KMS-11 (cell line): ENCODE measurements around the gene ALOXE3.

Experiments
- H2AFZ ChIP-seq: fragments of 200-600 bp; sonication (generic); 2 replicates; pipeline ENCODE4 v1.6.1; 2016; ENCODE audit warnings: antibody characterized with exemption, mixed run types, low read depth
- H3K27ac ChIP-seq: fragments of 200-600 bp; sonication (generic); 2 replicates; pipeline ENCODE4 v1.6.1; 2016; ENCODE audit warnings: mild to moderate bottlenecking, mixed run types
- H3K27me3 ChIP-seq: fragments of 200-600 bp; sonication (generic); 2 replicates; pipeline ENCODE4 v1.6.1; 2017; ENCODE audit warnings: mild to moderate bottlenecking, low read depth, mixed run types, moderate library complexity; ENCODE audit not compliant: insufficient read depth
- H3K36me3 ChIP-seq: fragments of 200-600 bp; sonication (generic); 2 replicates; pipeline ENCODE4 v1.6.1; 2017; ENCODE audit warnings: mild to moderate bottlenecking, mixed run types; ENCODE audit not compliant: insufficient read depth
- H3K4me1 ChIP-seq: fragments of 200-600 bp; sonication (generic); 2 replicates; pipeline ENCODE4 v1.6.1; 2016; ENCODE audit warnings: mild to moderate bottlenecking, low read depth, mixed run types; ENCODE audit not compliant: poor library complexity, severe bottlenecking
- H3K4me2 ChIP-seq: fragments of 200-600 bp; sonication (generic); 2 replicates; pipeline ENCODE4 v1.7.0; 2016; ENCODE audit warnings: mild to moderate bottlenecking, mixed run types
- H3K4me3 ChIP-seq: fragments of 200-600 bp; sonication (generic); IDR thresholded peaks from 2 replicates; pipeline ENCODE4 v1.6.1; 2017; ENCODE audit warnings: low read depth, low read length, mixed read lengths; ENCODE audit not compliant: insufficient read depth
- H3K79me2 ChIP-seq: fragments of 200-600 bp; sonication (generic); 2 replicates; pipeline ENCODE4 v1.6.1; 2016; ENCODE audit warnings: low read depth, mixed run types; ENCODE audit not compliant: insufficient read depth
- H3K9ac ChIP-seq: fragments of 200-600 bp; sonication (generic); 2 replicates; pipeline ENCODE4 v1.6.1; 2016; ENCODE audit warnings: mild to moderate bottlenecking, mixed run types
- H4K20me1 ChIP-seq: fragments of 200-600 bp; sonication (generic); 2 replicates; pipeline ENCODE4 v1.6.1; 2016; ENCODE audit warnings: mild to moderate bottlenecking, mixed run types; ENCODE audit not compliant: insufficient read depth
- TF ChIP-seq, protein P1 (sequence below): fragments of 200-600 bp; sonication (generic); conservative IDR thresholded peaks from 2 replicates; pipeline ENCODE4 v1.6.1; 2017; ENCODE audit warnings: low read depth, mild to moderate bottlenecking, antibody characterized with exemption, low read length, moderate library complexity, mixed read lengths

The ALOXE3 gene

DNA sequence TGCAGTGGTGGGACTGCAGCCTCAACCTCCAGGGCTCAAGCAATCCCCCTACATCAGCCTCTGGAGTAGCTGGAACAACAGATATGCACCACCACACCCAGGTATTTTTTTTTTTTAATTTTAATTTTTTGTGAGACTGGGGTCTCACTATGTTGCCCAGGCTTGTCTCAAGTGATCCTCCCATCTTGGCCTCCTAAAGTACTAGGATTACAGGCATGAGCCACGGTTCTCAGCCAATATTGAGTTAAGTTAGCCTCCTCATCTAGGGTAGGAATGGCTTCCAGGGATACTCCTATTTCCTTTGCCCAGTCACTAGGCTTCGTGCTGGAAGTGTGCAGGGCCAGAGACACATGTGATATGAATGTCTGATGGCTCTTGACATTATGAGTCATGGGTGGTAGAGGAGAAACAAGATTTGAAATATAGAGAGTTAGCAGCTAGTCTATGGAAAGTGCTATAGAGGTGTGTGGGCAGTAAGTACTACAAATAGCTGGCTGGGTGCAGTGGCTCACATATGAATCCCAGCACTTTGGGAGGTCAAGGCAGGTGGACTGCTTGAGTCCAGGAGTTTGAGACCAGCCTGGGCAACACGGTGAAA, 13.6 kb upstream of the ALOXE3 start:
- no peak overlapping the region for H2AFZ ChIP-seq
- H4K20me1 ChIP-seq = no peaks in the 10 kb centered on the region
- H3K27ac ChIP-seq = no peak overlapping the region
- no peaks in the 10 kb centered on the region for H3K79me2 ChIP-seq
- no peak overlapping the region for H3K9ac ChIP-seq
- no peaks in the 10 kb centered on the region for H3K27me3 ChIP-seq
- no peaks in the 10 kb centered on the region for H3K4me1 ChIP-seq
- H3K36me3 ChIP-seq = no peaks in the 10 kb centered on the region
- TF ChIP-seq, protein P1, sequence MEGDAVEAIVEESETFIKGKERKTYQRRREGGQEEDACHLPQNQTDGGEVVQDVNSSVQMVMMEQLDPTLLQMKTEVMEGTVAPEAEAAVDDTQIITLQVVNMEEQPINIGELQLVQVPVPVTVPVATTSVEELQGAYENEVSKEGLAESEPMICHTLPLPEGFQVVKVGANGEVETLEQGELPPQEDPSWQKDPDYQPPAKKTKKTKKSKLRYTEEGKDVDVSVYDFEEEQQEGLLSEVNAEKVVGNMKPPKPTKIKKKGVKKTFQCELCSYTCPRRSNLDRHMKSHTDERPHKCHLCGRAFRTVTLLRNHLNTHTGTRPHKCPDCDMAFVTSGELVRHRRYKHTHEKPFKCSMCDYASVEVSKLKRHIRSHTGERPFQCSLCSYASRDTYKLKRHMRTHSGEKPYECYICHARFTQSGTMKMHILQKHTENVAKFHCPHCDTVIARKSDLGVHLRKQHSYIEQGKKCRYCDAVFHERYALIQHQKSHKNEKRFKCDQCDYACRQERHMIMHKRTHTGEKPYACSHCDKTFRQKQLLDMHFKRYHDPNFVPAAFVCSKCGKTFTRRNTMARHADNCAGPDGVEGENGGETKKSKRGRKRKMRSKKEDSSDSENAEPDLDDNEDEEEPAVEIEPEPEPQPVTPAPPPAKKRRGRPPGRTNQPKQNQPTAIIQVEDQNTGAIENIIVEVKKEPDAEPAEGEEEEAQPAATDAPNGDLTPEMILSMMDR = no peak
- no peak overlapping the region for H3K4me3 ChIP-seq
- no peak overlapping the region for H3K4me2 ChIP-seq

DNA sequence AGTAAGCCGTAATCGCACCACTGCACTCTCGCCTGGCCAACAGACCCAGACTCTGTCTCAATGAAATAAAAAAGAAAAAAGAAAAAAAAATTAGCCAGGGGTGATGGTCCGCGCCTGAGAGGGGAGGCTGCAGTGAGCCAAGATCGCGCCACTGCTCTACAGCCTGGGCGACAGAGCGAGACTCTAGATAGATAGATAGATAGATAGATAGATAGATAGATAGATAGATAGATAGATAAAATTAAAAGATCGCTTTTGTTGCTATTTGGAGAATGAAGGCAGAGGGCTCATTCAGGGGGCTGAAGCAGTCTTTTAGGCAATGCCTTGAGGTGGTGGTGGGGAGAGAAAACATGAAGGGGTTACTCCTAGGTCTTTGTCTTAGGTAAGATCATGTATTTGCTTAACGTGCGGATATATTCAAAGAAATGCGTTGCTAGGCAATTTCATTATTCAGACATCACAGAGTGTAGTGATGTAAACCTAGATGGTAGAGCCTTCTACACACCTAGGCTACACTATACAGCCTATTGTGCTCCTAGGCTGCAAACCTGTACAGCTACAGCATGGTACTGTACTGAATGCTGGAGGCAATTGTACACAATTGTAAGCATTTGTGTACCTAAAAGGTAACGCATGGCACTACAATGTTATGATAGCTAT, 9.9 kb upstream of the ALOXE3 start:
- Histone ChIP-seq H2AFZ (no peak overlapping the region), H3K79me2 (no peaks in the 10 kb centered on the region), H3K27me3 (no peaks in the 10 kb centered on the region), H3K9ac (no peak overlapping the region), H3K4me1 (no peaks in the 10 kb centered on the region), H3K4me2 (no peak overlapping the region), H4K20me1 (no peaks in the 10 kb centered on the region), H3K36me3 (no peaks in the 10 kb centered on the region), H3K27ac (no peak overlapping the region), H3K4me3 (no peak overlapping the region)
- TF ChIP-seq, protein P1 = no peak

DNA sequence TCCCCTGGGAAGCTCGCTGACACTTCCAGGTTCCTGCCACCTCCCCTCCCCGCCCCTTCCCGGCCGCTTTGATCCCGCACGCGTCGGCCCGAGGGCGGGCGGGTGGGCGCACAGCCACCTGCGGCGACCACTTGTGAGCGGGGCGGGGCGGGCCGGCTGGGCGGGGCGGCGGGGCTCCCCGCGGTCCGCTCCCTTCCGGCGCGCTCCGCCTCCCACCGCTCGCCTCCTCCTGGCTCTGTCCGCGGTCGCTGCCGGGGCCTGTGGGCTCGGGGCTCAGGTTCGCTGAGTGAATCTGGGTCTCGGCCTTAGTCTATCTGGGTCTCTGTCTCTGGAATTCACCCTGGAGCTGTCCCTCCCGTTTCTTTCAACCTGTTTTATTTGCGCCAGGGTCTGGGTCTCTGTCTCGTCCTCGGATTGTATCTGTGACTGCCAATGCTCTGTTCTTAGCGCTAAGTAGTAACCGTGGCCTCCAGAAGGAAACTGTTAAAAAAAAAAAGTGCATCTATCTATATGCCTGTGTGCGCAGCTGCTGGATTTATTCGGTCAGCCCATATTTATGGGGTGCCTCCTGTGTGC, 8.3 kb upstream of the ALOXE3 start:
- no peak overlapping the region for H3K4me3 ChIP-seq
- H3K4me2 ChIP-seq = peak overlapping the region; percentile 36; the same call in 1 of the 2 replicates
- H3K27ac ChIP-seq = no peak overlapping the region
- peak overlapping the region; percentile 6; the same call in 1 of the 2 replicates for H2AFZ ChIP-seq
- TF ChIP-seq, protein P1 = no peak
- no peaks in the 10 kb centered on the region for H3K36me3 ChIP-seq
- H3K4me1 ChIP-seq = no peaks in the 10 kb centered on the region
- H3K9ac ChIP-seq = no peak overlapping the region
- no peaks in the 10 kb centered on the region for H3K79me2 ChIP-seq
- H3K27me3 ChIP-seq = no peaks in the 10 kb centered on the region
- no peaks in the 10 kb centered on the region for H4K20me1 ChIP-seq

DNA sequence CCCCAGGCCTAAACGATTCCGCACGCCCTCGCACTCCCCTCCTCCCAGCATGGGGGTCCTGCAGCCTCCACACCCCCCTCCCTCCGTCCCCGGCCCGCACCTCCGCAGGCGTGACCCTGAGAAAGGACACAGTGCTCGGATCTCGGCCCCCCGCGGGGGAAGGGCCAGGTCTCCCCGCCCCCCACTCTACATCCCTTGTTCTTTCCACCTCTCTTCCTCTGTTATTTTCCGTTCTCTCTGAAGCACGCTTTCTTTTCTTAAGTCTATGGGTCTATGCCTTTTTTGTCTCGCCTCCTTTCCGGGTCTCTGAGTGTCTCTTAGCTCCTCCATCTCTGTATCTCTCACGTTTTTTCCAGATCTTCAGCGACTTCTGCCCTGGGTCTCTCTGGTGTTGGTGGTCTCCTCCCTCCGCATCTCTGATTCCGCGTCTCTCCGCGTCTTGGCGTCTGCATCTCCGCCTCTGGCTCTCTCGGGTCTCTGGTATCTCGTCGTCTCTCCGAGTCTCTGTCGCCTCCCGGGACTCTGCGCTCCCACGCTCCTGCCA, 7.7 kb upstream of the ALOXE3 start:
- Histone ChIP-seq H3K4me1 (no peaks in the 10 kb centered on the region), H3K27me3 (no peaks in the 10 kb centered on the region)

More for the DNA sequence above, 7.7 kb upstream of the ALOXE3 start:
- Histone ChIP-seq H3K36me3 (no peaks in the 10 kb centered on the region), H4K20me1 (no peaks in the 10 kb centered on the region), H3K4me2 (no peak overlapping the region), H3K79me2 (no peaks in the 10 kb centered on the region), H3K9ac (no peak overlapping the region), H2AFZ (peak overlapping the region; percentile 30; the same call in 1 of the 2 replicates), H3K4me3 (no peak overlapping the region), H3K27ac (no peak overlapping the region)
- TF ChIP-seq, protein P1 = no peak
